ENCODE data around the gene DNAH8.

GRCh38 chr6:38845931-38846330 is 130.8 kb downstream of the DNAH8 start:
- TF ChIP-seq CTCF (conservative IDR thresholded peaks at IDR 0.05; ENCODE audit: low read depth, low read length) (no peak), EZH2 (IDR thresholded peaks at IDR 0.05; ENCODE audit: low read length, unreplicated experiment) (no peak), EZH2phosphoT487 (IDR thresholded peaks at IDR 0.05; ENCODE audit: borderline replicate concordance, low read length) (no peak)
